AG08396 (cell line): ENCODE measurements around the gene SLAIN2.

Source experiments
- DNase-seq: peaks from one replicate; pipeline ENCODE4 v3.0.0; 2012; ENCODE audit warnings: low spot score, mixed read lengths

Gene SLAIN2

DNA sequence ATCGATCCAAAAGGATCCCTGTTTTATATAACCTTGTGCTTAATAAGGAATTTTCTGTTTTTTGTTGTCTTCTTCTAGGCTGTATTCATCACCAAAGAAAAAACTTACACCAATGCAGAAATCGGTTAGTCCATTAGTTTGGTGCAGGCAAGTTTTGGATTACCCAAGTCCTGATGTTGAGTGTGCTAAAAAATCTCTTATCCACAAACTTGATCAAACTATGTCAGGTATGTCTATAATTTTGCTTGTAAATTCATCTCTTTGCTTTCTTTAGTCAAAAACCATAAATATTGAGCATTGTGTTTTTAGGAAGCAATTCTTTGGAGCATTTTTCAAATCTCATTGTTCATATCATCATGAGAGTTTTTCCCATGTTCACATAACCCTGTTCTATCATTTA, 28.4 kb downstream of the SLAIN2 start:
- DNase-seq = no peak

DNA sequence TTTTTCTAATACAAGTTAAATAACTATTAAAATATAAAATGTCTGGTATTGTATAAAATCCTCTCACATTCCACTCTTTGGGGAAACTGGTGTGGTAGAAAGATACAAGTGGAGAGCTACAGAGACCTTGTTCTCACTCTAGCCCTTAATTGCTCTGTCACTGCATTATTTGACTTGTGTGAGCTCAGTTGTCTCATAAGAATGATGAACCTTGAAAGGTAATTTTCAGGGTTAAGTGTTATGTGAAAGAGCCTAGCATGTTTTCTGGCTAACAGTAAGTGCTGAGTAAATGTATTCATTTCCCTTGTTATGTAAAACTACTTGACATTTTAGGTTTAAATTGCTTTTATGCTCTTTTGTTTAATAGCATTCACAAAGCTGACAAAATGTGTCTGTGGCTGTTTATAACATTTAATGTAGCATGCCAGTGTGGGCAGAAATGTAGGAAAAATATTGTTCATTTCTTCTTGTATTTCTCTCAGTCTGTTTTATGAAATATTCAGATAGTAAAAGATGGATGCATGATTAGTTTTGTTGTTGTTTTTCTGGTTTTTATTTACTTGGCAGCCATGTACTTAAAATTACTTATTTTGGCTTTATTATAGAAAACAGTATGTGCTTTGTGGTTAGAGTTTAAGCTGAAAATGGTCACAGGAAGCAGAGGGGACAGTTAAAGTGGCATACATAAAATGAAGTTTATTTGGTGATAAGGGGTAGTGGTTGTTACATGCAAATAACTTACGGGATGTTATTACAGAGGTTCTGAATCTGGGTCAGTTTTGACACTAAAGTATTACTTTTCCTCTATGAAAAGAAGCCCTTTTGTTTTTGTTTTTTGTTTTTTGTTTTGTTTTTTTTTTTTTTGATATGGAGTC, 29.2 kb downstream of the SLAIN2 start:
- DNase-seq = no peak

DNA sequence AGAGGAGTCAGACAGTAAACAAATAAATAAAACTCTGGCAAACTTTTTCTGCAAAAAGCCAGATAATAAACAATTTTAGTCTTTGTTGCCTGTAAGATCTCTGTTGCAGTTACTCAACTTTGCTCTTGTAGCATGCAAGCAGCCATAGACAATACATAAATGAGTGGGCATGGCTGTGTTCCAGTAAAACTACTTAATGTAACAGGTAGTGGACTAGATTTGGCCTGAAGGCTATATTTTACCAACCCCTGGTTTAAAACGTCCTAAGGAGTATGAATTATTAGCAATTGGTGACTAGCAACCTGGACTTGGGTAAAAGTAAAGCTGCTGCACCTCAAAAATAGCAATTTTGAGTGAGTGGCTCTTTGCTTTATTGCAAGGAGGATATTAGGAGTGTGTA, 30.9 kb downstream of the SLAIN2 start:
- no peak for DNase-seq

DNA sequence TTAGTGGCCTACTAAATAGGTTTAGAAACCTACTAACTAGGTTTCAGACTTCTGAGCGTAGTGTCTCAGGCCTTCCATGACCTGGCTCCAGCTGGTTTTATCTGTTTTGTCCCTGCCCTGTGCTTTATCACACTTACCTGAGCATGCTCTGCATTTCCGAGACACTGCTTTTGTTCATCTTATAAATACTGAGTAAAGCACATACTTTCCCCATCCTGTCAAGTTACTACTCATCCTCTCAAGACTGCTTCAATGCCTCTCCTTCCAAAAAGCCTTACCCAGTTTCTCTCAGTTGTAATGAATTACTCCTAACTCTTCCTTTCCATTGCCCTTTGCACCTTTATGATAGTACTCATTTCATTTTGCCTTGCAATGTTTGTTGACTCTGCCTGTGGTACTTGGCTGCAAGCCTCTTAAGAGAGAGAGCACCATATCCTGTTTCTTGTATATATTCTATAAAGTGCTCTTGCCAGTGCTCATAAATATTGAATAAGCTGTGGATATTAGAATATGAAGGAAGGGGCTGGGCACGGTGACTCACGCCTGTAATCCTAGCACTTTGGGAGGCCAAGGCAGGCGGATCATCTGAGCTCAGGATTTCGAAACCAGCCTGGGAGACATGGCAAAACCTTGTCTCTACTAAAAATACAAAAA, 34.4 kb downstream of the SLAIN2 start:
- DNase-seq = peak; percentile 28

DNA sequence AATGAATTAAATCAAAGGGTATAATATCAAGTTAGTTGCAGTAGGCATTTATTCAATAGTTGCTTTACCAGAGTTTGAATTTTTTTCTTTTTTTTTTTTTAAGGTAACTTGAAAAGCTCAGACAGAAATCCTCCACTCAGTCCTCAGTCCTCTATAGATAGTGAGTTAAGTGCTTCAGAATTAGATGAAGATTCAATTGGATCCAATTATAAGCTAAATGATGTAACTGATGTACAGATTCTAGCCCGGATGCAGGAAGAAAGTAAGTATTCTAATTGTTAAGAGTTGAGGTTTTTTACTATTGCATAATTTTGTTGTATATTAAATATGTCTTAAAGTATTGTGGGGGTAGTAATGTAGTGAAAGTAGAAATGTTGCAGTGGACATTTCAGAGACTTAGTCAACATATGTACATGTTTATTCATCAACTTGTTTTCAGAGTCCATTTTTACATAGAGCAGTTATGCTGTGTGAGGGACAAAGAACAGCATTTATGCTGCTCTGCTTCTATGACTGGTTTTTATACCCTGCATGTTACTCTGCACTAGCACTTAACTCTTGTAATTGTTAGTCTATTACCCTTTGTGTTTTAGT, 38.4 kb downstream of the SLAIN2 start:
- DNase-seq = no peak

DNA sequence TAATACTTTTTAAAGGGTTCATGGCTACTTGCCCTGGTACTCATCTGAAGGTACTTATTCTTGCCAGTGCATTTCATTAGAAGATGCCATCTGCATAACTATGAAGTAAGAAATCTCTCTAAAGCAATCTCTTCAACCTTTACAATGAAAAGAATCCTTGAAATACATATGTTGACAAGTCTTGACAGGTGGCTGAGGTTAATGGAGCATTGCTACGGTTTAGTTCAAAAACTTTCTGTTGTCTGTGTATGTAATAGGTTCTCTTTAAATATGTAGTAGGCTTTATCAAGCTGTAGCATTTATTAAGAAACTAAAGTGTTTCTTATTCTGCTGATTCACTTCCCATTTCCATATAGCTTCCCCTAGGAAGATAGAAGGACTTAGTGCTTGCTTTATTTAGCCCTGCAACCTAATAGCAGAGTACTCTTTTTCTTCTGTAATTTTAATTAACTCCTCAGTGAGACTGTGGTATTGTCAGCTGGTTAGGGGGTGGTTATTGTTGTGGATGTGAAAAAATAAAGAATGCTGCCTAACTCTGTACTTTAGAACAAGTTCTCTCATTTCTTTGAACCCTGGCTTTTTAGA, 39.3 kb downstream of the SLAIN2 start:
- no peak for DNase-seq

DNA sequence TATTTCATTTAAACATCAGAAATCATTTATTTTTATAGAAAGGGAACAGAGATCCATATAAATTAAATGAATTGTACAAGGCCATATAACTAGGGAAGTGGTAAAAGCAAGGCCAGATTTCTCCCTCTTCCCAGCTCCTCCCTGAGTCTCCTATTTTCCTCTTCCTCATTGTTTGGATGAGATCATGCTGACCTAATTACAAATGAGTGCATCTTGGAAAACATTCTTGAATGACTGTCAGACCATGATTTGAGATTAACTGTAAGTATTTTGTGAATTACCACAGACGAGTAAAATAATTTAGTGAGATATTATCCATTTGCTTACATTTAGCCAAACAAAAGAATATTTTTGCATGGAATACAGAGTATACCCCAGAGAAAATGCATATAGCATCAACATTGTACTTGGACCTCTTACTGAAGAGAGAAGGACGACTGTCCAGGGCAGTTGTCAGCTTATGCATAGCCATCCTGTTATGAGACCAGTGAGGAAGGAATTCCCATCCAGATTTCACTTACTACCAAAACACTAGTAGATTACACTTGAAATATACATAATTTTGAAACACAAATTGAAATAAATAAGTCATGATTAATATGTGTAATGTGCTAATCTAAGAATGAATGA, 47.3 kb downstream of the SLAIN2 start:
- DNase-seq = peak; percentile 36

DNA sequence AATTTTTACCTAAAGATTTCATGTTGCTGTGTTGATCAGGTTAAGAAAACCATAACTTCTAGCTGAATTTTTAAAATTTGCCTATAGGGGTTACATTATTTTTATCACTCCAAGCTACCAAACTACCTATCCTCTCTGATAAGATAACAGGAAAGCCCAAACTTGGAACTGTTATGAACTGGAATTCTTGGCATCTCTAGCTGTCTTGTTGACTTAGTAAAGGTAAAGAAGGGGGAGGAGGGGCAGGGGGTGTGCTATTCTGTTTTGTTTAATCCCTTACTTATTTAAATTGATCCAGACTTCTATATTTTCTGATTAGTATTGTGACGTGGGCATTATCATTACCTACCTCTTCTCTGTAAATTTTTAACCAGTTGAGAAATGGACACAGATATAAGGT, 54.7 kb downstream of the SLAIN2 start:
- no peak for DNase-seq

DNA sequence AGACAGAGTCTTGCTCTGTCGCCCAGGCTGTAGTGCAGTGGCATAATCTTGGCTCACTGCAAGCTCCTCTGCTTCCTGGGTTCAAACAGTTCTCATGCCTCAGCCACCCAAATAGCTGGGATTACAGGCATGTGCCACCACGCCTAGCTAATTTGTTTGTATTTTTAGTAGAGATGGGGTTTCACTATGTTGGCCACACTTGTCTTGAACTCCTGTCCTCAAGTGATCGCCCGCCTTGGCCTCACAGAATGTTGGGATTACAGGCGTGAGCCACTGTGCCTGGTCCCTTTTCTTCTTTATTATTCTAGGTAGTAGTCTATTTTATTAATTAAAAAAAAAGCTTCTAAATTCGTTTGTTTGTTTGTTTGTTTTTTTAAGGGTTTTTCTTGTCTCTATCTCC, 59.1 kb downstream of the SLAIN2 start:
- no peak for DNase-seq

DNA sequence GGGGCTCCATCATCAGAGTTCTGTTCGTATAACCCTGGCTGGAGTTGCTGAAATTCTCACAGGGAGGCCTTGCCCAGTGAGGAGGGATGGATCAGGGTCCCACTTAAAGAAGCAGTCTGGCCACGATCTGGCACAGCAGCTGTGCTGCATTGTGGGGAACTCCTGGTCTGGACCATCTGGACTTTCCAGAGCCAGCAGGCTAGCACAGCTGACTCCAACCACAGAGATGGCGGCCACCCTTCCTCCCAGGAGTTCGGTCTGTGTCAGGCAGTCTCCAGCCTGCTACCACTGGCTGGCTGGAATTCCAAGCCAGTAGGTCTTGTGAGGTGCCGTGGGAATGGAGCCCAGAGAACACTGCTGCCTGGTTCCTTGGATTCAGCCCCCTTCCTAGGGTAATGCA, 62.0 kb downstream of the SLAIN2 start:
- DNase-seq = no peak

DNA sequence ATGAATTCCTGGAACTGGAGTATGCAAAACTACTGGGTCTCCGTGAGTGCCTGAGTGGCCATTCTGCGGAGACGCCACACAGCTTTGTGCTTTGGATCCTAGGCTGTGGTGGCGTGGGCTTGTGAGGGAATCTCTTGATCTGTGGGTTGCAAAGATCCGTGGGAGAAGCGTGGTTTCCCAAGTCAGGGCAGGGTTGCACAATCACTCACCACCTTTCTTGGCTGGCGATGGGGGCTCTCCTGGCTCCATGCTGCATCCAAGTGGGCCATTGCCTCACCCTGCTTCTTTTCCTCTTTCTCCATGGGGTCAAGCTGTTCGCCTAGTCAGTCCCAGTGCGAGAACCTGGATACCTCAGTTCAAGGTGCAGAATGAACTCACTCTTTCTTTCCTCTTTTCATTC, 62.5 kb downstream of the SLAIN2 start:
- no peak for DNase-seq

DNA sequence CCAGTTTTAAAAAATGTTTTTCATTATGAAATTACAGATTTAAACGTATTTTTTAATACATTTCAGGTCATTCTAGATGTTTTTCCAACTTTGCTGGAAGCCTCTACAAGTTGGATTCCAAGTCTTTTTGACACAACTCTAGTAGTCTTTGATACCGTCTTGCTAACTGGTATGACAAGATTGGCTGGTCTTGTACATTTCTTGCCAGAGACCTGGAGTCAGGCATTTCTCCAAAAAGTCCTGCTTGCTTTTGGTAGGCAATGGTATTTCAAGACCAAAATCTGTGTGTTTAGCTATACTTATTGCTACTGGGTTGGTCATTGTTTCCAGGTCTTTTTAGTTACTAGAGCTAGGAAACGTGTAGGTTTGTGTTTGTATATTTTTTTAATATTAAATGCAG, 64.6 kb downstream of the SLAIN2 start:
- DNase-seq = no peak

DNA sequence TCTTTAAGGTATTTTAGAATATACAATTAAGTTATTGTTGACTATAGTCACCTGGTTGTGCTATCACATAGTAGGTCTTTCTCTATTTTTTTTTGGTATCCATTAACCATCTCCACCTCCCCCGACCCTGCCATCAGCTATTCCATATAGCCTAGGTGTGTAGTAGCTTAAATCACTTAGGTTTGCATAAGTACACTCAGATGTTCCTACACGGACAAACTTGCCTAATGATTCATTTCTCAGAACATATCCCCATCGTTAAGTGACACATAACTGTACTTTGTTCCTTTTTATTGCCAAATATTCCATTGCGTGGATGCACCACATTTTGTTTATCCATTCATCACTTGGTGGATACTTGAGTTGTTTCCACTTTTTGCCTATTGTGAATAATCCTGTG, 67.9 kb downstream of the SLAIN2 start:
- DNase-seq = no peak

DNA sequence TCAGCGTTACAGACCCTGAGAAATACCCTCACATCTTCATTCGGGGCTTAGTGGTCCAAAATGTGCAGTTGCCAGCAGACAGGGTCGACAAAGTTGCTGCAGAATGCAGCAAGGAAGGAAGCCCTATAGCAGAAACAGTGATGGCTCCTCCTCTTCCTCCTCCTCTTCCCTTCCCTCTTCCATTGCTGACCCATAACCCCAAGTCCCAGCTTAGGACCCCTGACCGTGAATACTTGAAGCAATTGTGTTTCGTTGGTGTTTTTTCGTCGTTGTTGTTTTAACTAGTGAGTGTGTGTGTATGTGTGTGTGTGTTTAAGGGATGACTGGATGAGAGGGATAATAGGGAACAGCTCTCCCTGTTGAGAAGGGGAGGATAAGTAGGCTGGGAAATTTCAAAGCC, 69.5 kb downstream of the SLAIN2 start:
- DNase-seq = no peak

DNA sequence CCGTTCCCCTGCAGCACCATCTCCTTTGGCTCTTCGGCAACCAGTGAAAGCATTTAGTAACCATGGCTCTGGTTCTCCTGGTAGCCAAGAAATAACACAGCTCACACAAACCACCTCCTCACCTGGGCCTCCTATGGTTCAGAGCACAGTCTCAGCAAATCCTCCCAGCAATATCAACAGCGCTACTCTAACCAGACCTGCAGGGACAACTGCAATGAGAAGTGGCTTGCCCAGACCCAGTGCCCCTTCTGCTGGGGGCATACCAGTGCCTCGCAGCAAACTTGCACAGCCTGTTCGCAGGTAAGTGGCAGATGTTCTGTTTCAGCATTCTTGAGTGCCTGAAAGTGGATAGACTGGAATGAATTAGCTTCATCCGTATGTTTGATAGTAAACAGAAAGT, 78.8 kb downstream of the SLAIN2 start:
- DNase-seq = no peak

DNA sequence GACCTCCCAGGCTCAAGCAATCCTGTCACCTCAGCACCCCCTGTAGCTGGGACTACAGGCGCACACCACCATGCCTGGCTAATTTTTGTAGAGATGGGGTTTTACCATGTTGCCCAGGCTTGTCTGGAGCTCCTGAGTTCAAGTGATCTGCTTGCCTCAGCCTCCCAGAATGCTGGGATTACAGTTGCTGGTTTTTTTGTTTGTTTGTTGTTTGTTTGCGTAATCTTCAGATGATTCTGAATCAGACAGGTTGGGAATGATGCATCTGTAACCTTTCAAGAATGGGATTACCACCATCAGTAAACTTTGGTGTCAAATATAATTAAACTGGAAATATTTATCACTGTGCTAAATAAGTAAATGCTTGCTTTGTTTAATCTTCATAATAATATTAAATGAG, 79.8 kb downstream of the SLAIN2 start:
- no peak for DNase-seq

DNA sequence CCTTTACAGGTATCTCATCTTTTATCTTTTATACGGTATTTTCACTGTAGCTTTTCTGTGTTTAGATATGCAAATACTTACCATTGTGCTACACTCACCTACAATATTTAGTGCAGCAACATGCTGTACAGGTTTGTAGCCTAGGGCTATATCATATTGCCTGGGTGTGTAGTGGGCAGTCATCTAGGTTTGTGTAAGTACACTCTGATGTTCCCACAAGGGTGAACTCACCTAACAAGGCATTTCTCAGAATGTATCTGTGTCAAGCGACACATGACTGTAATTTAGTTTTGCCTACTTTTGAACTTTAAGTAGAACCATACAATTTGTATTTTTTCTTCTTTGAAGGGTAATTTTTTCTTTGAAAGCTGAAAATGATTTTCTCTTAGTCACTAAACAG, 87.6 kb downstream of the SLAIN2 start:
- no peak for DNase-seq

DNA sequence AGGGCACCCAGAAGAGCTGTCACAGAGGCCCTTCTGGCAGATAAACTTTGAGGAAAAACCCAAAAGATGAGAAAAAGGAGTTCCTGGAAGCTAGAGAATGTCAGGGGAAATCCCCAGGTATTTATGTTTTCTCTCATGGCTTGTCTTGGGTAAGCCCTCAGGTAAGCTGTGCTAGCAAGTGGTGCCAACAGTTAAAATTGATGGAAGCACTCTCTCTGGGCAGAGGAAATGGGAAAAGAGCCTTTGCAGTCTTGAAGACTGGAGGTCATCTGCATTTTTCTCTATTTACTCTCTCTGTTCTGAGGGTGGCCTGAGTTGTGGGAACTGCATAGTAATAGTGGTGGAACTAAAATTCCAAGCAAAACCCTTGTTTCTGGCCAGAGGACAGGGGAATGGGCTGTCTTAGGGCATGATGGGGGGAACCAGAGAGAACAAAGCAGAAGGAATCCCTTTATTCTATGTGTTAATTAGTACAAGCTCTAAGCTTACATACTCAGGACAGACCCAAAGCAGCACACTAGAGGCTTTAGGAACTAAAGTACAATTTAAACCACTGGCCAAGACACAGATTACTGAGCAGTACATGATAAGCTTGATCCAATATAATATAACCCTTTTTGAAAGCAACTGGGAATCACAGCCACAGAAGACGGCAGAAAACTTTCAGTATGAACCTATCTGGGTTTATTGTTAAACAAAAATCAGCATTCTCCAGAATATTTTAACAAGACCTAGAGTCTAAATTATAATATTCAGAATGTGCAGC, 88.6 kb downstream of the SLAIN2 start:
- no peak for DNase-seq

DNA sequence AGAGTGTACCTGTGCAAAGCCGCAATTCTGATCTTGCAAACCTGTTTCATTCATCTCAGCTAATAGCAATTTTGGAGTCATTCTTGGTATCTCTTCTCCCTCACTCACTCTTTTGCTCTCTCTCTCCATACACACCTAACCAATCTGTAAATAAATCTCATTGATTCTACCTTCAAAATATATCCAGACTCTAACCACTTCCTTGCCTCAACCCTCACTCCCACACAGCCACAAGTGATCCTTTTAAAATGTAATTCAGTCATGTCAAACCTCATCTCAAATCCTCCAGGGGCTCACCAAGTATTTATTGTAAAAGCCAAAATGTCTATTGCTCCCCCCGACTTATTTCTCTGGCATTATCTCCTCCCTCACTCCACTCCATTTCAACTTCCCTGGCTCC, 90.1 kb downstream of the SLAIN2 start:
- no peak for DNase-seq

DNA sequence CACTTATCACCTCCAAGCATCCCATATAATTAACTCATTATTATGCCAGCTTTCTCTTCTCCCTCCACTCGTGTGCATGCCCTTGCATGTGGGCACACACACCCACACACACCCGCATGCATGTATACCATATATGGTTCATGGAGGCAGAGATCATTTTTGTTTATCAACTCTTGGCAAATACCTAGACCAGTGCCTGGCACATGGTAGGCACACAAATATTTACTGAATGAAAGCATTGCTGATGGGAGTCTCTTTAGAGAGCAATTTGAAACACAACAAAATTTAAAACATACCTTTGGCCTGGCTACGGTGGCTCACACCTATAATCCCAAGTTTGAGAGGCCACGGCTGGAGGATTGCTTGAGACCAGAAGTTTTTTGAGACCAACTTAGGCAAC, 90.7 kb downstream of the SLAIN2 start:
- DNase-seq = no peak

DNA sequence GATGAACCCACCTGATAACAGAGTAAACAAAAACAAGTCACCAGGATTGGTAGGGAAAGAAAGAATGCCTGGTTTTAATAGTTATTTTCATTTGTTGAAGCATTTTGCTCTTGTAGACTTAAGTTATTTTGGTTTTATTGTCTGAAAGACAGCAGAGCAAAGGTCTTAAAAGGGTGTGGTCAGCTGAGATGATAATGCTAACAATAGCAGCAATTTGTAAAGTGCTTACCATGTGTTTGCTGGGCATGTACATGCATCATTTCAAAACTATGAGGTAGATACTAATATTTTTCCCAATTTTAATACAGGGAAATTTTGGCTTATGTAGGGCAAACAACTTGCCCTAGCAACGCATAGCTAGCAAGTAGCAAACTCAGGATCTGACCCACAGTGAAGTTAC, 95.0 kb downstream of the SLAIN2 start:
- no peak for DNase-seq

DNA sequence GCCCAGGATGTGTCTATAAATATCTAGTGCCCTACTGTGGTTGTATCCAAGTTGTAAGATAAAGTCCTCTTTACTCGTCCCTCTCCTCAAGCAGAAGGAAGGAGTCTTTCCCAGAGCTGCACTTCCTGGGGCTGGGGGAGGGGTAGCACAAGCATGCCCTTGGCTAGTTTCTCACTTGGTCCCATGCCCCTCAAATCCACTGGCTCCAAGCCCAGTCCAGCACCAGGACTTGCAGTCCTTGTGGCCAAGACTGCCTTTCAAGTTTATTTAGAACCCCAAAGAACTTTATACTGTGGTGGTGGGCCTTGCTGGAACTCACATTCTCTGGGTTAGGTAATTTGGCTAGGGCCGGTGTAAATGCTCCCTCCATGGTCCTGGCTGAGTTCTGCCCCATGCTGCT, 98.7 kb downstream of the SLAIN2 start:
- no peak for DNase-seq
